HEK293 (cell line): ENCODE results near the gene CLEC2L.

Source experiments
- CTCF ChIP-seq: fragments of 450-650 bp; formaldehyde crosslinking; IDR thresholded peaks from 2 replicates; pipeline ENCODE4 v1.5.1; 2016; ENCODE audit warnings: missing biosample characterization, missing genetic modification characterization
- ELK4 ChIP-seq: IDR thresholded peaks from 2 replicates; pipeline ENCODE4 v1.6.1; 2011; ENCODE audit warnings: mild to moderate bottlenecking, low read depth, low read length, borderline replicate concordance
- SETDB1 ChIP-seq: IDR thresholded peaks from one replicate; pipeline ENCODE4 v1.6.1; 2017; ENCODE audit warnings: mild to moderate bottlenecking, low read length, moderate library complexity, mixed read lengths; ENCODE audit not compliant: insufficient read length
- YY1 ChIP-seq: fragments of 450-650 bp; formaldehyde crosslinking; IDR thresholded peaks from 2 replicates; pipeline ENCODE4 v1.5.1; 2018; ENCODE audit warnings: missing biosample characterization, missing genetic modification characterization
- ZBTB20 ChIP-seq: fragments of 450-650 bp; formaldehyde crosslinking; IDR thresholded peaks from 2 replicates; pipeline ENCODE4 v1.5.1; 2016; ENCODE audit warnings: missing biosample characterization, missing genetic modification characterization
- ZNF138 ChIP-seq: fragments of 450-650 bp; formaldehyde crosslinking; IDR thresholded peaks from 2 replicates; pipeline ENCODE4 v1.5.1; 2016; ENCODE audit warnings: missing biosample characterization, missing genetic modification characterization, borderline replicate concordance
- ZNF23 ChIP-seq: fragments of 450-650 bp; formaldehyde crosslinking; IDR thresholded peaks from 2 replicates; pipeline ENCODE4 v1.5.1; 2016; ENCODE audit warnings: missing biosample characterization, missing genetic modification characterization, borderline replicate concordance
- ZNF335 ChIP-seq: fragments of 450-650 bp; formaldehyde crosslinking; conservative IDR thresholded peaks from 2 replicates; pipeline ENCODE4 v1.5.1; 2016; ENCODE audit warnings: missing biosample characterization, missing genetic modification characterization

DNA sequence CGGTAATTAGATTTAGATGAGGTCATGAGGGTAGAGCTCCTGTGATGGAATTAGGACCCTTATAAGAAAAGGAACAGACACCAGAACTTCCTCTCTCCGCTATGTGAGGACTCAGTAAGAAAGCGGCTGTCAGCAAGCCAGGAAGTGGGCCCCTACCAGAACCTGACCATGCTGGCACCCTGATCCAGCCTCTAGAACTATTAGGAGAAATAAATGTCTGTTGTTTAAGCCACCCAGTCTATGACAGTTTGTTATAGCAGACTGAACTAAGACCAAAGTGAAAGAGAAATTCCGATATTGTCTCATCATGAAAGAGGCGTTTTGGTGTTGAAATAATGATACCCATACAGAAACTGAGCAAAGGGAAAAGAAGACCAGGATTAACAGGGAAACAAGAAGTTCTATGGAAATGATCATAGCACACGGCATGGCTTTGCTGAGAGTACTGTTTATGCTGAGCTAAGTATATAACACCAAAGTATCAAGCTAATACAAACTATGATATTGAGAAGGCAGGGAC lies 9.2 kb downstream of the CLEC2L start:
- TF ChIP-seq ZNF138 = no peak
- TF ChIP-seq SETDB1 = no peak
- no peak for TF ChIP-seq ZNF23 (tag by site-specific recombination)
- no peak for TF ChIP-seq CTCF (tag by site-specific recombination)
- TF ChIP-seq ZNF335 (tag by site-specific recombination) = no peak
- no peak for TF ChIP-seq ZBTB20 (tag by site-specific recombination)
- TF ChIP-seq YY1 (tag by site-specific recombination) = no peak
- TF ChIP-seq ELK4 = no peak
